Activated CD8-positive, alpha-beta T cell treated with anti-CD3 and anti-CD28 coated beads for 36 hours (primary cell): ENCODE results near the gene PRPH. TPM values are rescaled to one million over a fixed set of nuclear protein-coding genes. Genes with fewer than 3 reads are reported as not detected.
"Not testable (repeated sequence)": the region's sequence is repeated elsewhere in the genome, so short reads cannot be mapped to it uniquely, and the experiment has no call there.

Experiments
- ATAC-seq: fragments of 200-7000 bp; cut with Tn5 transposase; one replicate; pipeline ENCODE4 v1.10.0; 2021; ENCODE audit warnings: mild to moderate bottlenecking, moderate library complexity
- CTCF ChIA-PET: fragments of 350-600 bp; sonication (Branson Sonifier 250); formaldehyde crosslinking; loops from one replicate; lab custom pipeline; 2021; ENCODE audit warnings: antibody characterized with exemption; lab: Charles Lee
- POLR2A ChIA-PET: fragments of 350-600 bp; sonication (Branson Sonifier 250); formaldehyde crosslinking; loops from one replicate; lab custom pipeline; 2021; ENCODE audit warnings: antibody characterized with exemption; lab: Charles Lee
- DNase-seq: peaks from one replicate; pipeline ENCODE4 v3.0.0-alpha.2; 2020
- H3K27ac Mint-ChIP-seq: one replicate; pipeline ENCODE4 v1.8.0; 2021; ENCODE audit warnings: mild to moderate bottlenecking, mixed read lengths
- H3K27me3 Mint-ChIP-seq: one replicate; pipeline ENCODE4 v1.8.0; 2021; ENCODE audit warnings: mixed read lengths
- H3K36me3 Mint-ChIP-seq: one replicate; pipeline ENCODE4 v1.8.0; 2021; ENCODE audit warnings: low read depth, mixed read lengths
- H3K4me1 Mint-ChIP-seq: one replicate; pipeline ENCODE4 v1.8.0; 2021; ENCODE audit warnings: low read depth, mixed read lengths
- H3K4me3 Mint-ChIP-seq: one replicate; pipeline ENCODE4 v1.8.0; 2021; ENCODE audit warnings: mild to moderate bottlenecking, moderate library complexity, mixed read lengths
- H3K9me3 Mint-ChIP-seq: one replicate; pipeline ENCODE4 v1.8.0; 2021; ENCODE audit warnings: mixed read lengths
- intact Hi-C: fragments of 100-400 bp; cut with micrococcal nuclease; formaldehyde crosslinking; loops from one replicate; pipeline ENCODE4 v1.10.0; 2022
- total RNA-seq, 2 experiments: library from RNA; stranded (reverse); gene quantifications; one replicate each; pipeline ENCODE4 v1.2.3, GENCODE V29; 2021
- TF ChIP-seq, protein P1 (sequence below): fragments of 200-600 bp; IDR thresholded peaks from one replicate; pipeline ENCODE4 v1.8.0; 2022; ENCODE audit warnings: antibody characterized with exemption, mild to moderate bottlenecking

PRPH gene
- total RNA-seq, 2 experiments from 2014 or later, result not detected

DNA sequence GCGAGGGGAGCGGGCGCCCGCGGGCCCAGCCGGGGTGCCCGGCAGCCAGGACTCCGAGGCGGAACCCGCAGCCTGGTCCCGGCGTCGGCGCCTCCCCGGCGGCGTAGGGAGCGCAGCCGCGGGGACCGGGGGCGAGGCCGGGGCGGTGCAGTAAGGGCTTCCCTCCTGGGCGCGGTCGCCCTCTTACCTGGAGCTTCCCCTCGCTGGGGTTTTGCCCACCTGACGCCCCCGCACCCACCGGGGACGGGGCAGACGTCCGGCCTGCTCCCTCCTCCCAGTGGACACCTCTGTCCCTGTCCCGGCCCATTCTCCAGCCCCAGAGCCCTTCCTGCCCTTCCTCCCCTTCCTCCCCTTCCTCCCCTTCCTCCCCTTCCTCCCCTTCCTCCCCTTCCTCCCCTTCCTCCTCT lies 30.5 kb upstream of the PRPH start:
- H3K27ac Mint-ChIP-seq, result peak overlapping the region; percentile 98
- H3K36me3 Mint-ChIP-seq, result peaks cover 32% of the 10 kb centered on the region
- peak overlapping the region; percentile 95 for H3K4me3 Mint-ChIP-seq
- peaks cover 1% of the 10 kb centered on the region for H3K27me3 Mint-ChIP-seq
- intact Hi-C loops, result no loop called here
- ATAC-seq (peak; percentile 52), DNase-seq (peak; percentile 69)
- peaks cover 36% of the 10 kb centered on the region for H3K4me1 Mint-ChIP-seq
- TF ChIP-seq, protein P1, sequence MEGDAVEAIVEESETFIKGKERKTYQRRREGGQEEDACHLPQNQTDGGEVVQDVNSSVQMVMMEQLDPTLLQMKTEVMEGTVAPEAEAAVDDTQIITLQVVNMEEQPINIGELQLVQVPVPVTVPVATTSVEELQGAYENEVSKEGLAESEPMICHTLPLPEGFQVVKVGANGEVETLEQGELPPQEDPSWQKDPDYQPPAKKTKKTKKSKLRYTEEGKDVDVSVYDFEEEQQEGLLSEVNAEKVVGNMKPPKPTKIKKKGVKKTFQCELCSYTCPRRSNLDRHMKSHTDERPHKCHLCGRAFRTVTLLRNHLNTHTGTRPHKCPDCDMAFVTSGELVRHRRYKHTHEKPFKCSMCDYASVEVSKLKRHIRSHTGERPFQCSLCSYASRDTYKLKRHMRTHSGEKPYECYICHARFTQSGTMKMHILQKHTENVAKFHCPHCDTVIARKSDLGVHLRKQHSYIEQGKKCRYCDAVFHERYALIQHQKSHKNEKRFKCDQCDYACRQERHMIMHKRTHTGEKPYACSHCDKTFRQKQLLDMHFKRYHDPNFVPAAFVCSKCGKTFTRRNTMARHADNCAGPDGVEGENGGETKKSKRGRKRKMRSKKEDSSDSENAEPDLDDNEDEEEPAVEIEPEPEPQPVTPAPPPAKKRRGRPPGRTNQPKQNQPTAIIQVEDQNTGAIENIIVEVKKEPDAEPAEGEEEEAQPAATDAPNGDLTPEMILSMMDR, result no peak
- POLR2A ChIA-PET, result interaction anchor here (0.6 to 5.1 kb wide), 24 partner anchors 9 to 439 kb away, joined by 3 to 60 read pairs (median 4); partner anchors contain the start of genes DNAJC22, LMBR1L, PRPH and TROAP
- CTCF ChIA-PET, result interaction anchor here (0.9 to 1.7 kb wide), 7 partner anchors 13 to 250 kb away, joined by 3 to 6 read pairs (median 3); partner anchors contain the start of gene DNAJC22
- H3K9me3 Mint-ChIP-seq, result no peaks in the 10 kb centered on the region

DNA sequence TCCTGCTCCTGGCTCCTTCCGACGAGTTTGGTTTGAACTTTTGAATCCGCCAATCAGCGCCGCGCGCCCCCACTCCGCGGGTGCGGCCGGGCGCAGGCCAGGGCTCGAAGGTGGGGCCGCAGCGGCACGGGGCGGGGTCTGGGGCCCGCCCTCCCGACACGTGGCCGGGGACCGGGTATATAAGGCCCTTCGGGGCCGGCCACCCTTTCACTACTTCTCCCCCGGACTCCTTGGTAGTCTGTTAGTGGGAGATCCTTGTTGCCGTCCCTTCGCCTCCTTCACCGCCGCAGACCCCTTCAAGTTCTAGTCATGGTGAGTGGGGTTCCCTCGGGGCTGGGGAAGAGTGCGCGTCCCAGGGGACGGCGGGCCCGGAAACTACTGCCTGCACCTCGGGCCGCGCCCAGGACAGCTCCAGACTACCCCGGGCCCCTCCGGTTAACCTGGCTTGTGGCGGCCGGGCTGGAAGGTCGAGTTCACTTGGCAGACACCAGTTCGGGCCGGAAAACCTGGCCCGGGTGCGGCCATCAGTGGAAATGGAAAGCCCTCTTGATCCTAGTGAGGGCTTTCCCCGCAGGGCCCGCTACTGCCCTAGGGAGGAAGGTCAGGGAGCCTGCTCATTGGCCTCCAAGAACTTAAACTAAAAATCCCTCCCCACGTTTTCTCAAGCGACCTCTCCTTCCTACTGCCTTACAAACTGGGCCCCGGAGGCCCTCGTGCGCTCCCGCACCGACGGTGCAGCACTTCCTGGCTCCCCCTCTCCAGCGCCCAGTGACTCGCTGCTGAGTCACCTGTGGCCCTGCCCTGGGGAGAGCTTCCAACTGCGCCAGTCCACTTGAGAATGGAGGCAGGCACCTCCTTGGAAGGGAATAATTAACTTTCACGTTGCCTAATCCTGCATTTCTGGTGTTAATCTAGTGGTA lies 29.8 kb upstream of the PRPH start, which contains the start of gene TUBA1C:
Gene TUBA1C (plus strand): TSS at position 210 of the 920 bp plus-strand sequence. CDS start 100 bp downstream, at position 310.
- peak within 1 kb of the TSS; percentile 98 for H3K27ac Mint-ChIP-seq
- H3K27me3 Mint-ChIP-seq, result peaks cover 1% of the 10 kb centered on the region
- ChIA-PET CTCF (interaction anchor here (0.9 to 2.5 kb wide), 5 partner anchors 14 to 82 kb away, joined by 3 to 10 read pairs (median 3); partner anchors contain the start of gene DNAJC22), POLR2A (interaction anchor here (0.7 to 5.1 kb wide), 32 partner anchors 8 to 454 kb away, joined by 3 to 60 read pairs (median 4); partner anchors contain the start of genes KMT2D, PRPH, TROAP and TUBA1A)
- peaks cover 39% of the 10 kb centered on the region for H3K36me3 Mint-ChIP-seq
- ATAC-seq (peak; percentile 90), DNase-seq (peak; percentile 92)
- no peaks in the 10 kb centered on the region for H3K9me3 Mint-ChIP-seq
- TF ChIP-seq, protein P1, result no peak
- intact Hi-C loops, result no loop called here
- H3K4me1 Mint-ChIP-seq, result peaks cover 38% of the 10 kb centered on the region
- H3K4me3 Mint-ChIP-seq, result peak within 1 kb of the TSS; percentile 95

DNA sequence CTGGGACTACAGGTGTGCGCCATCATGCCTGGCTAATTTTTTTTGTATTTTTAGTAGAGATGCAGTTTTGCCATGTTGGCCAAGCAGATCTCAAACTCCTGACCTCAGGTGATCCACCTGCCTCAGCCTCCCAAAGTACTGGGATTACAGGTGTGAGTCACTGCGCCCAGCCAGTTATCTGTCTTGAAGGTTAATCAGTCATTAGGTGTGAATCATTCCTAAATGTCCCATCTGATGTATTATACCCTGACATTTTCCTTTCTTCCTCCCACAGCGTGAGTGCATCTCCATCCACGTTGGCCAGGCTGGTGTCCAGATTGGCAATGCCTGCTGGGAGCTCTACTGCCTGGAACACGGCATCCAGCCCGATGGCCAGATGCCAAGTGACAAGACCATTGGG lies 25.8 kb upstream of the PRPH start:
- H3K9me3 Mint-ChIP-seq, intact Hi-C loops, H3K27me3 Mint-ChIP-seq, H3K4me3 Mint-ChIP-seq, H3K27ac Mint-ChIP-seq, DNase-seq, ATAC-seq: not testable (repeated sequence)
- peaks cover 28% of the 10 kb centered on the region for H3K4me1 Mint-ChIP-seq
- ChIA-PET CTCF (interaction anchor here (0.8 to 1.8 kb wide), 5 partner anchors 27 to 128 kb away, joined by 3 to 6 read pairs (median 5); partner anchors contain the start of gene DNAJC22), POLR2A (interaction anchor here (1.1 to 1.3 kb wide), 2 partner anchors 139 to 586 kb away, joined by 3 read pairs; no protein-coding TSS in a partner anchor)
- H3K36me3 Mint-ChIP-seq, result peaks cover 60% of the 10 kb centered on the region

- intact Hi-C loops, result no loop called here
- H3K9me3 Mint-ChIP-seq, result no peaks in the 10 kb centered on the region
- peaks cover 38% of the 10 kb centered on the region for H3K36me3 Mint-ChIP-seq
- no peak for DNase-seq
- ChIA-PET POLR2A (interaction anchor here (0.6 to 4.4 kb wide), 8 partner anchors 8 to 142 kb away, joined by 3 to 30 read pairs (median 4); partner anchors contain the start of genes TUBA1B and TUBA1C), CTCF (interaction anchor here (0.8 kb wide), 2 partner anchors 16 to 74 kb away, joined by 4 read pairs; no protein-coding TSS in a partner anchor)
- H3K4me3 Mint-ChIP-seq, result no peak overlapping the region
- TF ChIP-seq, protein P1, result no peak
- peaks cover 9% of the 10 kb centered on the region for H3K4me1 Mint-ChIP-seq
- H3K27me3 Mint-ChIP-seq, result no peaks in the 10 kb centered on the region
- H3K27ac Mint-ChIP-seq, result no peak overlapping the region
- ATAC-seq, result peak; percentile 17
Observed at GRCh38 chr12:49272790-49273725, 21.9 kb upstream of the PRPH start.
